HUES64 (cell line): ENCODE results near the gene GIMAP6.
"Not testable (repeated sequence)": the region's sequence is repeated elsewhere in the genome, so short reads cannot be mapped to it uniquely, and the experiment has no call there.

Source experiments
- H3K27ac ChIP-seq: 2 replicates; pipeline ENCODE4 v1.7.0; 2013; ENCODE audit warnings: low read depth, low read length, inconsistent platforms
- H3K27me3 ChIP-seq: 2 replicates; pipeline ENCODE4 v1.6.1; 2013; ENCODE audit warnings: mild to moderate bottlenecking, low read length; ENCODE audit not compliant: insufficient read depth
- H3K36me3 ChIP-seq: 2 replicates; pipeline ENCODE4 v1.6.1; 2013; ENCODE audit warnings: mild to moderate bottlenecking, low read length; ENCODE audit not compliant: insufficient read depth
- H3K4me1 ChIP-seq: 2 replicates; pipeline ENCODE4 v1.6.1; 2013; ENCODE audit warnings: mild to moderate bottlenecking, low read length, moderate library complexity; ENCODE audit not compliant: insufficient read depth
- H3K4me3 ChIP-seq: 2 replicates; pipeline ENCODE4 v1.5.1; 2013; ENCODE audit warnings: mild to moderate bottlenecking, low read length, moderate library complexity
- H3K9ac ChIP-seq: 2 replicates; pipeline ENCODE4 v1.6.1; 2013; ENCODE audit warnings: mild to moderate bottlenecking, low read depth, low read length
- H3K9me3 ChIP-seq: 2 replicates; pipeline ENCODE4 v1.6.1; 2013; ENCODE audit warnings: low read depth, low read length; ENCODE audit not compliant: insufficient read depth
- WGBS: fragments of 150-250, 120-280 bp; methylation state at CpG from one replicate; pipeline ENCODE4 v1.1.7; 2013; ENCODE audit warnings: missing lambda C conversion rate; 5-methylcytosine and 5-hydroxymethylcytosine counted together

The GIMAP6 gene

GRCh38 chr7:150614426-150614825 lies 17.8 kb downstream of the GIMAP6 start:
- not testable (repeated sequence) for H3K9me3 ChIP-seq, H3K4me1 ChIP-seq, H3K9ac ChIP-seq, H3K27me3 ChIP-seq, H3K4me3 ChIP-seq, H3K27ac ChIP-seq, H3K36me3 ChIP-seq
- WGBS, result 90% methylated on average over 1 of the region's 1 CpG

- H3K4me1 ChIP-seq, result no peaks in the 10 kb centered on the region
- H3K36me3 ChIP-seq, result no peaks in the 10 kb centered on the region
- no peak overlapping the region for H3K9ac ChIP-seq
- WGBS, result 71% methylated on average over 1 of the region's 1 CpG
- no peaks in the 10 kb centered on the region for H3K27me3 ChIP-seq
- no peak overlapping the region for H3K27ac ChIP-seq
- no peak overlapping the region for H3K4me3 ChIP-seq
- no peaks in the 10 kb centered on the region for H3K9me3 ChIP-seq
Measured at GRCh38 chr7:150613880-150614279, 18.3 kb downstream of the GIMAP6 start.

GRCh38 chr7:150612925-150613324 lies 19.3 kb downstream of the GIMAP6 start:
- Histone ChIP-seq H3K9me3 (no peaks in the 10 kb centered on the region), H3K36me3 (no peaks in the 10 kb centered on the region), H3K27me3 (no peaks in the 10 kb centered on the region), H3K4me3 (no peak overlapping the region), H3K9ac (no peak overlapping the region), H3K4me1 (no peaks in the 10 kb centered on the region), H3K27ac (no peak overlapping the region)
- WGBS, result 88% methylated on average over 2 of the region's 3 CpGs

GRCh38 chr7:150610233-150610632 lies 22.0 kb downstream of the GIMAP6 start:
- H3K27ac ChIP-seq, result no peak overlapping the region
- H3K9ac ChIP-seq, result no peak overlapping the region
- 78% methylated on average over 1 of the region's 1 CpG for WGBS
- H3K9me3 ChIP-seq, result no peaks in the 10 kb centered on the region
- H3K4me3 ChIP-seq, result no peak overlapping the region
- no peaks in the 10 kb centered on the region for H3K27me3 ChIP-seq
- H3K36me3 ChIP-seq, result no peaks in the 10 kb centered on the region
- H3K4me1 ChIP-seq, result no peaks in the 10 kb centered on the region

GRCh38 chr7:150603600-150603999 lies 28.6 kb downstream of the GIMAP6 start:
- not testable (repeated sequence) for H3K4me1 ChIP-seq, H3K9ac ChIP-seq, H3K9me3 ChIP-seq, H3K27me3 ChIP-seq, H3K4me3 ChIP-seq, H3K27ac ChIP-seq, H3K36me3 ChIP-seq
- WGBS, result 92% methylated on average over 1 of the region's 2 CpGs

GRCh38 chr7:150595361-150595760 lies 36.8 kb downstream of the GIMAP6 start:
- H3K36me3 ChIP-seq, result no peaks in the 10 kb centered on the region
- H3K9me3 ChIP-seq, result peaks cover 18% of the 10 kb centered on the region
- no peak overlapping the region for H3K27ac ChIP-seq
- no peak overlapping the region for H3K9ac ChIP-seq
- H3K27me3 ChIP-seq, result no peaks in the 10 kb centered on the region
- no peak overlapping the region for H3K4me3 ChIP-seq
- H3K4me1 ChIP-seq, result no peaks in the 10 kb centered on the region
- 34% methylated on average over 1 of the region's 2 CpGs for WGBS

- peaks cover 18% of the 10 kb centered on the region for H3K9me3 ChIP-seq
Measured at GRCh38 chr7:150594805-150595204, 37.4 kb downstream of the GIMAP6 start.

GRCh38 chr7:150587551-150587950 lies 44.6 kb downstream of the GIMAP6 start:
- WGBS, result no CpG with 5 or more reads among the region's 1 CpG

More at GRCh38 chr7:150594805-150595204, 37.4 kb downstream of the GIMAP6 start:
- Histone ChIP-seq H3K36me3 (no peaks in the 10 kb centered on the region), H3K27me3 (no peaks in the 10 kb centered on the region), H3K4me3 (no peak overlapping the region), H3K9ac (no peak overlapping the region), H3K27ac (no peak overlapping the region), H3K4me1 (no peaks in the 10 kb centered on the region)
- WGBS, result 94% methylated on average over 2 of the region's 2 CpGs

GRCh38 chr7:150586785-150587152 lies 45.4 kb downstream of the GIMAP6 start:
- Histone ChIP-seq H3K4me3 (no peak overlapping the region), H3K9ac (no peak overlapping the region), H3K27me3 (no peaks in the 10 kb centered on the region), H3K36me3 (no peaks in the 10 kb centered on the region), H3K27ac (no peak overlapping the region), H3K9me3 (no peaks in the 10 kb centered on the region), H3K4me1 (no peaks in the 10 kb centered on the region)

More at GRCh38 chr7:150587551-150587950, 44.6 kb downstream of the GIMAP6 start:
- H3K9ac ChIP-seq, result no peak overlapping the region
- H3K4me3 ChIP-seq, result no peak overlapping the region
- H3K9me3 ChIP-seq, result no peaks in the 10 kb centered on the region
- no peaks in the 10 kb centered on the region for H3K36me3 ChIP-seq
- H3K27ac ChIP-seq, result no peak overlapping the region
- H3K27me3 ChIP-seq, result no peaks in the 10 kb centered on the region
- H3K4me1 ChIP-seq, result no peaks in the 10 kb centered on the region

- WGBS, result 83% methylated on average over 4 of the region's 4 CpGs
- Histone ChIP-seq H3K36me3 (no peaks in the 10 kb centered on the region), H3K9me3 (0 out of 2 replicates have a peak, but pooled peaks cover 1% of the 10 kb centered on the region), H3K4me3 (no peak overlapping the region), H3K27ac (no peak overlapping the region), H3K9ac (no peak overlapping the region), H3K27me3 (no peaks in the 10 kb centered on the region), H3K4me1 (no peaks in the 10 kb centered on the region)
Measured at GRCh38 chr7:150586068-150586784, 46.0 kb downstream of the GIMAP6 start.

GRCh38 chr7:150585199-150585598 lies 47.0 kb downstream of the GIMAP6 start:
- H3K4me3 ChIP-seq, result no peak overlapping the region
- no peak overlapping the region for H3K27ac ChIP-seq
- no peaks in the 10 kb centered on the region for H3K36me3 ChIP-seq
- 0 out of 2 replicates have a peak, but pooled peaks cover 6% of the 10 kb centered on the region for H3K9me3 ChIP-seq
- no peaks in the 10 kb centered on the region for H3K4me1 ChIP-seq
- no peak overlapping the region for H3K9ac ChIP-seq
- WGBS, result 92% methylated on average over 7 of the region's 7 CpGs
- no peaks in the 10 kb centered on the region for H3K27me3 ChIP-seq
